Keratinocyte (primary cell): ENCODE data around the gene DPP10. TPM values are rescaled to one million over a fixed set of nuclear protein-coding genes. Genes with fewer than 3 reads are reported as not detected.

ENCODE experiments used
- DNase-seq: peaks from one replicate; pipeline ENCODE4 v3.0.0-alpha.2; 2011; ENCODE audit warnings: low read depth, missing footprints, low spot score
- FAIRE-seq: peaks from 2 replicates; lab custom pipeline; 2011; peaks lifted over from hg19 to GRCh38; lab: Jason Lieb, UNC
- H2AFZ ChIP-seq: 2 replicates; pipeline ENCODE4 v1.6.0; 2012; ENCODE audit warnings: low read length, control low read depth, inconsistent platforms; ENCODE audit not compliant: control insufficient read depth
- H3K27ac ChIP-seq: 2 replicates; pipeline ENCODE4 v1.5.1; 2011; ENCODE audit warnings: low read length; ENCODE audit not compliant: control insufficient read depth, insufficient read depth
- H3K27me3 ChIP-seq: 3 replicates; pipeline ENCODE4 v1.6.0; 2011; ENCODE audit warnings: low read length; ENCODE audit not compliant: control insufficient read depth, insufficient read depth; ENCODE audit errors: extremely low read depth
- H3K36me3 ChIP-seq, 2 experiments: 2 replicates in 1 of 2; 3 replicates in 1 of 2; pipeline ENCODE4 v1.5.1; 2011; ENCODE audit warnings: low read length in 2 of 2, mild to moderate bottlenecking in 1 of 2; ENCODE audit not compliant: control insufficient read depth in 2 of 2, insufficient read depth in 2 of 2; ENCODE audit errors: extremely low read depth in 1 of 2
- H3K4me1 ChIP-seq: 3 replicates; pipeline ENCODE4 v1.5.1; 2011; ENCODE audit warnings: low read length; ENCODE audit not compliant: control insufficient read depth, insufficient read depth; ENCODE audit errors: extremely low read depth
- H3K4me2 ChIP-seq: 3 replicates; pipeline ENCODE4 v1.6.0; 2011; ENCODE audit warnings: low read depth, low read length; ENCODE audit not compliant: control insufficient read depth, insufficient read depth; ENCODE audit errors: extremely low read depth
- H3K4me3 ChIP-seq, 3 experiments: fragments of 200-600 bp in 1 of 3; sonication (generic) in 1 of 3; 2 replicates in 2 of 3; 3 replicates in 1 of 3; pipeline ENCODE4 v1.5.1; 2011 to 2016; ENCODE audit warnings: low read length in 3 of 3, mild to moderate bottlenecking in 3 of 3, control low read depth in 2 of 3, inconsistent platforms in 1 of 3, low read depth in 1 of 3, mixed read lengths in 1 of 3, mixed run types in 1 of 3, moderate library complexity in 1 of 3; ENCODE audit not compliant: control insufficient read depth in 2 of 3, insufficient read depth in 2 of 3; ENCODE audit errors: extremely low read depth in 1 of 3
- H3K79me2 ChIP-seq: 2 replicates; pipeline ENCODE4 v1.6.0; 2012; ENCODE audit warnings: low read length; ENCODE audit not compliant: control insufficient read depth, insufficient read depth
- H3K9ac ChIP-seq: 3 replicates; pipeline ENCODE4 v1.6.0; 2011; ENCODE audit warnings: low read length; ENCODE audit not compliant: control insufficient read depth, insufficient read depth; ENCODE audit errors: extremely low read depth
- H3K9me1 ChIP-seq: 3 replicates; pipeline ENCODE4 v1.6.0; 2011; ENCODE audit warnings: low read length; ENCODE audit not compliant: control insufficient read depth, insufficient read depth; ENCODE audit errors: extremely low read depth
- H3K9me3 ChIP-seq: 2 replicates; pipeline ENCODE4 v1.5.1; 2012; ENCODE audit warnings: low read depth, low read length; ENCODE audit not compliant: control insufficient read depth
- H4K20me1 ChIP-seq: 3 replicates; pipeline ENCODE4 v1.6.0; 2011; ENCODE audit warnings: low read length; ENCODE audit not compliant: control insufficient read depth, insufficient read depth; ENCODE audit errors: extremely low read depth
- CTCF ChIP-seq, 3 experiments: IDR thresholded peaks in 1 of 3; conservative IDR thresholded peaks in 1 of 3; optimal IDR thresholded peaks in 1 of 3; 2 replicates in 2 of 3; 3 replicates in 1 of 3; pipeline versions ENCODE3 to v1.5.1; 2011; ENCODE audit warnings: low read length in 3 of 3, mild to moderate bottlenecking in 3 of 3, moderate library complexity in 2 of 3, control low read depth in 1 of 3, inconsistent platforms in 1 of 3; ENCODE audit not compliant: insufficient read depth in 2 of 3; ENCODE audit errors: extremely low read depth in 1 of 3
- EZH2 ChIP-seq: IDR thresholded peaks from one replicate; pipeline ENCODE4 v1.6.1; 2012; ENCODE audit warnings: inconsistent platforms, mild to moderate bottlenecking, low read length, moderate library complexity
- dilution Hi-C: fragments of 300-500 bp; cut with MboI; formaldehyde crosslinking; loops from one replicate; pipeline ENCODE4 v1.7.0; 2020; ENCODE audit warnings: low sequenced_read_pairs; ENCODE audit not compliant: extremely low pct_ligation_motif_present
- polyA plus RNA-seq, 5 experiments: library from polyadenylated mRNA; depleted of rRNA in 3 of 5; stranded (reverse) in 3 of 5; stranded (forward) in 1 of 5; unstranded in 1 of 5; fragments of >200 nt; gene quantifications; 1 replicate in 1 of 5; 2 replicates in 3 of 5; 3 replicates in 1 of 5; pipeline versions ENCODE4 v1.2.1 to v1.2.3, GENCODE V29; 2011 to 2012; ENCODE audit warnings: missing spikeins in 2 of 5, low read depth in 1 of 5, low replicate concordance in 1 of 5

DPP10 gene
- polyA plus RNA-seq, 1 donor (not counting 4 experiments of a cell fraction or from before 2014, with no cell fraction given) = not detected

DNA sequence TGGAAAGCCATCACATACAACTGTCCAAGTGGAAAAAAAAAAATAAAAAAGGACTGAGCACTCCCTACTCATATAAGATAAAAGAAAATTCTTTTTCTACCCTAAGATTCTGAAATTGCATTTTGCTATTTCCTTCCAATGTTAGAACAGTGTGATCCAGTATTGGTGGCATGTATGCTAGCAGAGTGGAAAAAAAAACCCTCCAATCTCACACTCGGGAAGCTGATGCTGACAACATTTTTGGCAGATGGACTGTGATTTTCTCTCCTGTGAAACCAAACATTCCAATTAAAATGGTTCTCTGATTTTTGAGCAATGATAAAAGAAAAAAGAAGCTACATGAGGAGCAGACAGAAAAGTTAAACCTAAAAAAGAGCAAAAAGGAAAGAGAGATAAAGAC, 419.8 kb downstream of the DPP10 start:
- FAIRE-seq (no peak), DNase-seq (no peak)
- Histone ChIP-seq H3K9me1 (no peaks in the 10 kb centered on the region), H3K4me1 (no peaks in the 10 kb centered on the region), H3K36me3 (no peaks in the 10 kb centered on the region), H4K20me1 (no peaks in the 10 kb centered on the region), H3K79me2 (no peaks in the 10 kb centered on the region), H2AFZ (no peak overlapping the region), H3K9ac (no peak overlapping the region), H3K9me3 (peaks cover 2% of the 10 kb centered on the region), H3K4me2 (no peak overlapping the region), H3K4me3 (no peak overlapping the region), H3K27ac (no peak overlapping the region), H3K27me3 (no peaks in the 10 kb centered on the region)
- TF ChIP-seq EZH2 (no peak), CTCF (optimal IDR thresholded peaks at IDR 0.05 in 1 of 3, IDR thresholded peaks at IDR 0.05 in 1 of 3, conservative IDR thresholded peaks at IDR 0.05 in 1 of 3; ENCODE audit: extremely low read depth in 1 of 3, insufficient read depth in 2 of 3, low read length in 3 of 3) (no peak)
- dilution Hi-C loops = no loop called here

DNA sequence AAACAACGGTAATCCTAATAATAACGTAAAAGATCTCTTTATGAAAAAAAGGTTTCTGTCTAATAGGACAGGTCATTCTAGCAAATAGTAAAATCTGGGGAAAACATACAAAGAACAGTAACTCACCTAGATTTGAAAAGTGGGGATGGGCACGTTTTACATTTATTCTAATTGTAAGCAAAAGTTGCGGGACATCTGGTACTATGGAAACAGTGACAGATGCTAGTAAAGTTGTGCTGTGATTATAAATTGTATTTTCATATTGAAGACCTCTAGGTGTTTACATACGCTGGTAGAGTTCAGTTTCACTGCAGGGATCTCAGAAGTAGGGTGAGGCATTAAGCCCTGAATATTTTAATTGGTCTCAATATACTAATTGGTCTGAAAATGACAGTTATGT, 422.5 kb downstream of the DPP10 start:
- Histone ChIP-seq H3K4me1 (no peaks in the 10 kb centered on the region), H4K20me1 (no peaks in the 10 kb centered on the region), H3K4me3 (no peak overlapping the region), H2AFZ (no peak overlapping the region), H3K27ac (no peak overlapping the region), H3K9me3 (peaks cover 2% of the 10 kb centered on the region), H3K9ac (no peak overlapping the region), H3K27me3 (no peaks in the 10 kb centered on the region), H3K36me3 (no peaks in the 10 kb centered on the region), H3K9me1 (no peaks in the 10 kb centered on the region), H3K79me2 (no peaks in the 10 kb centered on the region), H3K4me2 (no peak overlapping the region)
- dilution Hi-C loops = no loop called here
- FAIRE-seq (no peak), DNase-seq (no peak)
- TF ChIP-seq EZH2 (no peak), CTCF (optimal IDR thresholded peaks at IDR 0.05 in 1 of 3, IDR thresholded peaks at IDR 0.05 in 1 of 3, conservative IDR thresholded peaks at IDR 0.05 in 1 of 3; ENCODE audit: extremely low read depth in 1 of 3, insufficient read depth in 2 of 3, low read length in 3 of 3) (no peak)
